Thymus (tissue), 14 donors: ENCODE results near the gene CNBP. TPM values are rescaled to one million over a fixed set of nuclear protein-coding genes. Genes with fewer than 3 reads are reported as not detected.

Source experiments
- DNase-seq, 9 donors: peaks; one replicate each; pipeline ENCODE4 v3.0.0-alpha.2; 2013; ENCODE audit warnings: low spot score in 9 of 9, low read depth in 6 of 9, missing footprints in 1 of 9
- H3K27ac ChIP-seq, 2 donors: one replicate each; pipeline ENCODE4 v1.5.1; 2013; ENCODE audit warnings: control low read depth in 1 of 2, low read depth in 1 of 2, low read length in 1 of 2, mild to moderate bottlenecking in 1 of 2, moderate library complexity in 1 of 2
- H3K27me3 ChIP-seq, 2 donors: one replicate each; pipeline ENCODE4 v1.5.1; 2013; ENCODE audit warnings: low read length in 1 of 2; ENCODE audit not compliant: control insufficient read depth in 2 of 2, insufficient read depth in 1 of 2
- H3K36me3 ChIP-seq, 2 donors: one replicate each; pipeline ENCODE4 v1.5.1; 2013; ENCODE audit warnings: low read length in 1 of 2, mild to moderate bottlenecking in 1 of 2, moderate library complexity in 1 of 2; ENCODE audit not compliant: control insufficient read depth in 2 of 2, insufficient read depth in 2 of 2
- H3K4me1 ChIP-seq, 2 donors: one replicate each; pipeline ENCODE4 v1.5.1; 2013; ENCODE audit warnings: low read length in 2 of 2; ENCODE audit not compliant: control insufficient read depth in 2 of 2, insufficient read depth in 2 of 2
- H3K4me3 ChIP-seq, 2 donors: one replicate each; pipeline ENCODE4 v1.5.1; 2013; ENCODE audit warnings: low read length in 2 of 2, control low read depth in 1 of 2, mild to moderate bottlenecking in 1 of 2
- H3K9me3 ChIP-seq, 2 donors: one replicate each; pipeline ENCODE4 v1.5.1; 2013; ENCODE audit warnings: low read length in 1 of 2, mild to moderate bottlenecking in 1 of 2; ENCODE audit not compliant: control insufficient read depth in 2 of 2, insufficient read depth in 1 of 2
- WGBS: extraction: QIAGEN DNeasy Blood & Tissue Kit; methylation state at CpG from one replicate; pipeline ENCODE4 v1.1.7; 2013; 5-methylcytosine and 5-hydroxymethylcytosine counted together
- long read RNA-seq, 10 donors: transcript quantifications; one replicate each; lab custom pipeline, GENCODE V29; 2026
- polyA plus RNA-seq: library from polyadenylated mRNA; stranded (reverse); fragments of 200-250 nt; gene quantifications from one replicate; pipeline ENCODE4 v1.2.3, GENCODE V29; 2013
- total RNA-seq: library from RNA; stranded (reverse); fragments of 120-200 nt; gene quantifications from one replicate; pipeline ENCODE4 v1.2.4, GENCODE V29; 2013
- donor health status: healthy.

The CNBP gene
- total RNA-seq: 307 TPM
- 519 TPM for polyA plus RNA-seq
- long read RNA-seq, donor 1, transcript CNBP-207 (5 exons, 1,626 nt): minor isoform, 9 of 23 reads
- long read RNA-seq, donor 1, transcript CNBP-201 (5 exons, 1,664 nt): major isoform, 11 of 23 reads
- long read RNA-seq, donor 1, partial matches to known transcripts: 0 of 23 reads
- long read RNA-seq, donor 1, other reads (novel, unspliced or antisense): 0 of 23 reads
- long read RNA-seq, donor 2, transcript CNBP-207 (5 exons, 1,626 nt): major isoform, 106 of 306 reads
- long read RNA-seq, donor 2, transcript CNBP-204 (5 exons, 1,641 nt): minor isoform, 28 of 306 reads
- long read RNA-seq, donor 2, transcript CNBP-201 (5 exons, 1,664 nt): minor isoform, 100 of 306 reads
- long read RNA-seq, donor 2, transcript CNBP-208 (5 exons, 1,549 nt): minor isoform, 11 of 306 reads
- long read RNA-seq, donor 2, partial matches to known transcripts: 6 of 306 reads
- long read RNA-seq, donor 2, other reads (novel, unspliced or antisense): 45 of 306 reads
- long read RNA-seq, donor 3, transcript CNBP-201 (5 exons, 1,664 nt): minor isoform, 88 of 291 reads
- long read RNA-seq, donor 3, transcript CNBP-204 (5 exons, 1,641 nt): minor isoform, 36 of 291 reads
- long read RNA-seq, donor 3, transcript CNBP-207 (5 exons, 1,626 nt): major isoform, 92 of 291 reads
- long read RNA-seq, donor 3, transcript CNBP-206 (4 exons, 1,026 nt): minor isoform, 5 of 291 reads
- long read RNA-seq, donor 3, partial matches to known transcripts: 49 of 291 reads
- long read RNA-seq, donor 3, other reads (novel, unspliced or antisense): 12 of 291 reads
- long read RNA-seq, donor 4, transcript CNBP-201 (5 exons, 1,664 nt): major isoform, 39 of 94 reads
- long read RNA-seq, donor 4, transcript CNBP-207 (5 exons, 1,626 nt): minor isoform, 29 of 94 reads
- long read RNA-seq, donor 4, transcript CNBP-204 (5 exons, 1,641 nt): minor isoform, 5 of 94 reads
- long read RNA-seq, donor 4, partial matches to known transcripts: 6 of 94 reads
- long read RNA-seq, donor 4, other reads (novel, unspliced or antisense): 7 of 94 reads
- long read RNA-seq, donor 5, transcript CNBP-207 (5 exons, 1,626 nt): minor isoform, 126 of 374 reads
- long read RNA-seq, donor 5, transcript CNBP-204 (5 exons, 1,641 nt): minor isoform, 24 of 374 reads
- long read RNA-seq, donor 5, transcript CNBP-201 (5 exons, 1,664 nt): major isoform, 135 of 374 reads
- long read RNA-seq, donor 5, transcript CNBP-208 (5 exons, 1,549 nt): minor isoform, 8 of 374 reads
- long read RNA-seq, donor 5, partial matches to known transcripts: 25 of 374 reads
- long read RNA-seq, donor 5, other reads (novel, unspliced or antisense): 44 of 374 reads
- long read RNA-seq, donor 6, transcript CNBP-201 (5 exons, 1,664 nt): major isoform, 56 of 160 reads
- long read RNA-seq, donor 6, transcript CNBP-204 (5 exons, 1,641 nt): minor isoform, 12 of 160 reads
- long read RNA-seq, donor 6, transcript CNBP-207 (5 exons, 1,626 nt): minor isoform, 54 of 160 reads
- long read RNA-seq, donor 6, partial matches to known transcripts: 13 of 160 reads
- long read RNA-seq, donor 6, other reads (novel, unspliced or antisense): 20 of 160 reads
- long read RNA-seq, donor 7, transcript CNBP-208 (5 exons, 1,549 nt): minor isoform, 8 of 297 reads
- long read RNA-seq, donor 7, transcript CNBP-204 (5 exons, 1,641 nt): minor isoform, 32 of 297 reads
- long read RNA-seq, donor 7, transcript CNBP-207 (5 exons, 1,626 nt): minor isoform, 94 of 297 reads
- long read RNA-seq, donor 7, transcript CNBP-201 (5 exons, 1,664 nt): major isoform, 108 of 297 reads
- long read RNA-seq, donor 7, partial matches to known transcripts: 0 of 297 reads
- long read RNA-seq, donor 7, other reads (novel, unspliced or antisense): 46 of 297 reads
- long read RNA-seq, donor 8, transcript CNBP-201 (5 exons, 1,664 nt): minor isoform, 16 of 61 reads
- long read RNA-seq, donor 8, transcript CNBP-207 (5 exons, 1,626 nt): major isoform, 28 of 61 reads
- long read RNA-seq, donor 8, transcript CNBP-204 (5 exons, 1,641 nt): minor isoform, 9 of 61 reads
- long read RNA-seq, donor 8, partial matches to known transcripts: 0 of 61 reads
- long read RNA-seq, donor 8, other reads (novel, unspliced or antisense): 7 of 61 reads
- long read RNA-seq, donor 9, transcript CNBP-201 (5 exons, 1,664 nt): minor isoform, 24 of 94 reads
- long read RNA-seq, donor 9, transcript CNBP-207 (5 exons, 1,626 nt): major isoform, 39 of 94 reads
- long read RNA-seq, donor 9, transcript CNBP-204 (5 exons, 1,641 nt): minor isoform, 12 of 94 reads
- long read RNA-seq, donor 9, partial matches to known transcripts: 0 of 94 reads
- long read RNA-seq, donor 9, other reads (novel, unspliced or antisense): 13 of 94 reads
- long read RNA-seq, donor 10, transcript CNBP-204 (5 exons, 1,641 nt): minor isoform, 13 of 183 reads
- long read RNA-seq, donor 10, transcript CNBP-207 (5 exons, 1,626 nt): minor isoform, 72 of 183 reads
- long read RNA-seq, donor 10, transcript CNBP-201 (5 exons, 1,664 nt): major isoform, 73 of 183 reads
- long read RNA-seq, donor 10, transcript CNBP-208 (5 exons, 1,549 nt): minor isoform, 5 of 183 reads
- long read RNA-seq, donor 10, partial matches to known transcripts: 0 of 183 reads
- long read RNA-seq, donor 10, other reads (novel, unspliced or antisense): 11 of 183 reads

DNA sequence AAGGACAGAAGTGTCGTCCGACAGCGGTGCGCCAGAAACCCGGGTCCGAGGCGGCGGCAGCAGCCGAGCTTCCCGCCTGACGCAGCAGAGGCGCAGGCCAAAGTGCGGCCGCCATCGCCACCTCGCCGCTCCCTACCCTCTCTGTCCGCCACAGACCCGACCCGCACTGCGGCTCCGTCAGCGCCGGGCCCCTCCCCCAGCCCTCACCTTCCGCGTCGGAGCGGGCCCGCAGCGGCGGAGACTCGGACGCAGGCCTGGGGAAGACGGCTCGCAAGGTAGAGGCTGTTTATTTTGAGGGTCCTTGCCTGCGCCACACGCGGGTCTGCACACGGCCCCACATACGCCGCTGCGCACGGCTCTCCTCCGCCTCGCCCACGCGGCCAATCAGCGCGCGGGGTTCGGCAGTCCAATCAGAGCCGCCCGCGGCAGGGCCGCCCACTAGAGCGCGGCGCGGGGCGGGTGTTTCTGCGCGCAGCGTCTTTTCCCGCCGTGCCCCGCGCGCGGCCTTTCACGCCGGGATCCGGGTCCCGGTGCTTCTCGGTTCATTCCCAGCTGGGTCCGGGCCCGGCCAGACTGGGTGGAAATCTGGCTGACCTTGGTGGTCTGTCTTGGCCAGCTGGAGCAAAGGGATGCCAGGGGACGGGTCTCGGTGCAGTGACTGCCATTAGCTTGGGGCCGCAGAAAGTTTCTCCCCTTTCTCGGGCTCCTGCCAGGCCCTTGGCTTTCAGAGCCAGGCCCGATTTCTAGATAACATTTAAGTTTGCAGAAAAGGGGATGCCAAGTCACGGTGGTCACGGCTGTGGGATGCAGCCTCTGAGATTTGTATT is at the start of gene CNBP:
CNBP (minus strand) TSS at position 328 of the 827 bp plus-strand sequence. CDS start 12,139 bp downstream, outside the sequence.
- Histone ChIP-seq H3K4me3 (peak within 1 kb of the TSS; percentile 79 to 98), H3K27ac (peak within 1 kb of the TSS; percentile 93 to 97), H3K9me3 (no peaks in the 10 kb centered on the region), H3K4me1 (peaks cover 10 to 32% of the 10 kb centered on the region in 2 donors), H3K27me3 (no peaks in the 10 kb centered on the region), H3K36me3 (peaks cover 0 to 19% of the 10 kb centered on the region in 2 donors)
- under 1% methylated on average over 83 of the region's 83 CpGs for WGBS
- DNase-seq: peak; percentile 80 to 97 (median 92)

DNA sequence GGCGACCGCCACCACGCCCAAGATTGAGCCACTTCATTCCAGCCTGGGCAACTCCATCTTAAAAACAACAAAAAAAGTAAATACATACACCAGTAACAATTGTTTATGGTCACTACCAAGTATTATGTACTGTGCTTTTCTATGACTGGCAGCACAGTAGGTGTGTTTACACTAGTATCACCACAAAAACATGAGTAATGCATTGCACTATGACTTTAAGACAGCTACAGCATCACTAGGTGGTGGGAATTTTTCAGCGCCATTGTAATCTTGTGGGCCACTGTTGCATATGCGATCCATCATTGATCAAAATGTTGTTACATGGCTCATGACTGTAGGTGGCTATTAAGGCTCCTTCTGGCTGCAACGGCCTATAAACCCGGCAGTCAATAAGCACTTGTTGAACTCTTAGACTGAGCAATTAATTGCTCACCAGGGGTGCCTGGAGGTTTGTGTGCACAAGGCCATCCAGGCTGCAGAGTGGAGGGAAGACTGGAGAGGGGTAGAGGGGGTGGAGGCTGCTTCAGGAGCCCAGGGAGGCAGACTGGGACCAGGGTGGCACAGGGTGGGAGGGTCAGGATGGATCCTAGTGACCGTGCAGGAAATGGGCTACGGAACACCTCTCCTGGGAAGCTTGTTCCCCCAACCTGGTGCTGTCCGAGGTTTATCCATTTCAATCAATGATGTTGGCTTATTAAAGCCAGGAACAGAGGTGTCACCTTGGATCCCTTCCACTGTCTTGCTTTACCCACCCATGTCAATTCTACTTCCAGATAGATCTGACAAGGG is 47.8 kb upstream of the CNBP start:
- peaks cover 0 to 16% of the 10 kb centered on the region in 2 donors for H3K4me1 ChIP-seq
- H3K9me3 ChIP-seq: peaks cover 0 to 3% of the 10 kb centered on the region in 2 donors
- WGBS: 92% methylated on average over 10 of the region's 10 CpGs
- no peak for DNase-seq
- H3K36me3 ChIP-seq: no peaks in the 10 kb centered on the region
- H3K27me3 ChIP-seq: no peaks in the 10 kb centered on the region
- no peak overlapping the region for H3K4me3 ChIP-seq
- H3K27ac ChIP-seq: no peak overlapping the region

DNA sequence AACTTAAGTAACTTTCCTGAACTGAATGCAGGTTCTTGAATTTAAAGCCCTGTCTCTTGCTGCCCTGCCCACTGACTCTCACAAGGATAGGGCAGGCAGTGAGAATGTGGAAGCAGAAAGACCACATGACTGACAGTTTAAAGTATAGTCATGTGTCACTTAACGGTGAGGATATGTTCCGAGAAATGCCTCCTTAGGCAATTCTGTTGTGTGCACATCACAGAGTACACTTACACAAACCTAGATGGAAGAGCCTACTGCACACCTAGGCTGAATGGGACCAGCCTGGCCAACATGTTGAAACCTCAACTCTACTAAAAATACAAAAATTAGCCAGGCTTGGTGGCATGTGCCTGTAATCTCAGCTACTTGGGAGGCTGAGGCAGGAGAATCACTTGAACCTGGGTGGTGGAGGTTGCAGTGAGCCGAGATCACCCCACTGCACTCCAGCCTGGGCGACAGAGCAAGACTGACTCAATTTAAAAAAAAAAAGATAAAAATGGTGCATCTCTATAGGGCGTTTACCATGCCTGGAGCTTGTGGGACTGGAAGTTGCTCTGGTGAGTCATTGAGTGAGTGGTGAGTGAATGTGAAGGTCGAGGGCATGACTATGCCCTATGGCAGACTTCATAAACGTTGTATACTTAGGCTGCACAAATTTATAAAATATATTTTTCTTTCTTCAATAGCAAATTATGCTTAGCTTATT is 46.8 kb upstream of the CNBP start:
- no peak for DNase-seq
- Histone ChIP-seq H3K27ac (peak overlapping the region in 1 of 2 donors; percentile 11), H3K36me3 (no peaks in the 10 kb centered on the region), H3K27me3 (no peaks in the 10 kb centered on the region), H3K4me1 (peaks cover 0 to 20% of the 10 kb centered on the region in 2 donors), H3K4me3 (no peak overlapping the region), H3K9me3 (peaks cover 0 to 3% of the 10 kb centered on the region in 2 donors)
- WGBS: 62% methylated on average over 7 of the region's 7 CpGs

DNA sequence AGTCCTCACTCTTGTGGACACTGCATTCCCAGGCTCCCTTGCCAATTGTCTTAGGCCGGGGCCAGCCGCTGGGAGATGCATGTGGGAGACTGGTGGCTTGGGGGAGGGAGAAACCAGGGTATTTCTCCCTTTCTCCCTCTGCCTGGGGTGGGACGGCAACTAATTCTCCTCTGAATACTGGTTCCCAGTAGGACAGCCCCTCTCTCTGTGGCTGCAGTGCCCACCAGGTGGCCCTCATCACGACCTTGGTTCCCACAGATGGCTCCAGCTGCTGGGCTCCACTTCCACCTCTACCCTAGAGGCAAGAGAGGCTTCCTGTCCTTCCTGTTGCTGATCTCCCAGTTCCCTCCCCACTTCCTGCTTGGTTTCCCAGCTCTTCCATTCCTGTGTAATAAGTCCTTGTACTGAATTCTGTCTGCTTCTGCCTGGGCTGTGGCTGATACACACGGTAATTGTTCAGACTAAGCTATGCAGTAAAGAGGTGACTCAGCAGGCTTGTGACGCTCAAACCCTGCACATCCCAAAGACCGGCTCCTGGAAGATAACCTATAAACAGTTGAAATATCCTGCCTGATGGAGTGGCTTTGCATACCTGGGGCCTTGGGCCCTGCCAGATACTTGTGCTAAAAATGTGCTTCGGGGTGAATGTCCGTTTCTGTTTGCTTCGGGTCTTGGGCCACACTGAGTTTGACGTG is 45.3 kb upstream of the CNBP start:
- H3K27me3 ChIP-seq: no peaks in the 10 kb centered on the region
- H3K4me3 ChIP-seq: no peak overlapping the region
- DNase-seq: no peak
- no peaks in the 10 kb centered on the region for H3K36me3 ChIP-seq
- no peak overlapping the region for H3K27ac ChIP-seq
- 79% methylated on average over 11 of the region's 11 CpGs for WGBS
- H3K4me1 ChIP-seq: peaks cover 0 to 22% of the 10 kb centered on the region in 2 donors
- no peaks in the 10 kb centered on the region for H3K9me3 ChIP-seq

DNA sequence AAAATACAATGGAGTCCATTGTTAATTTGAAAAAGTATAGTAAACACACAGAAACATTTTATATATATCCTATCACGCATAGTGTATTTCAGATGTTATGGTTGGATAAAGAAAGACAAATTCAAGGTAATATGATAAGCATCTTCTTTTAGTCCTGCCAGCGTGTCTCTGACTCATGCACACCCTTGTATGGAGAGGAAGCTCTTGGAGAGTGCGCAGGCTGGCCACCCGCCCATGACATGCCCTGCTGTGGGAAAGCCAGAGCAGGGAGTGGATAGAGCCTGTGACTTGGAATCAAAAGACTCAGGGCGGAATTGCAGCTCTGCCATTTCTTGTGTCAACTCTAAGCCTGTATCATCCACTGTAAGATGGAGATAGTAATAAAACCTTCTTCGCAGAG is 42.7 kb upstream of the CNBP start:
- DNase-seq: no peak
- Histone ChIP-seq H3K27ac (no peak overlapping the region), H3K9me3 (no peaks in the 10 kb centered on the region), H3K4me1 (peaks cover 0 to 21% of the 10 kb centered on the region in 2 donors), H3K27me3 (no peaks in the 10 kb centered on the region), H3K4me3 (no peak overlapping the region), H3K36me3 (no peaks in the 10 kb centered on the region)
- WGBS: 92% methylated on average over 6 of the region's 6 CpGs
